Type B pancreatic cell (in vitro differentiated cells): ENCODE data around the gene IQCK. TPM values are rescaled to one million over a fixed set of nuclear protein-coding genes. Genes with fewer than 3 reads are reported as not detected.

ENCODE experiments used
- DNase-seq: peaks from one replicate; pipeline ENCODE4 v3.0.0; 2021; ENCODE audit warnings: mixed read lengths; ENCODE audit not compliant: unreplicated experiment; ENCODE audit errors: extremely low spot score
- H3K27ac Mint-ChIP-seq: 2 replicates; pipeline ENCODE4 v1.8.0; 2021; ENCODE audit warnings: mild to moderate bottlenecking, mixed read lengths
- H3K27me3 Mint-ChIP-seq: 2 replicates; pipeline ENCODE4 v1.8.0; 2021; ENCODE audit warnings: mixed read lengths
- H3K36me3 Mint-ChIP-seq: 2 replicates; pipeline ENCODE4 v1.8.0; 2021; ENCODE audit warnings: mixed read lengths
- H3K4me1 Mint-ChIP-seq: one replicate; pipeline ENCODE4 v1.8.0; 2021; ENCODE audit warnings: mixed read lengths; ENCODE audit not compliant: unreplicated experiment
- H3K4me3 Mint-ChIP-seq: 2 replicates; pipeline ENCODE4 v1.8.0; 2021; ENCODE audit warnings: mild to moderate bottlenecking, mixed read lengths
- H3K9me3 Mint-ChIP-seq: 2 replicates; pipeline ENCODE4 v1.8.0; 2021; ENCODE audit warnings: mixed read lengths
- CTCF ChIP-seq: fragments of 200-600 bp; sonication (generic); conservative IDR thresholded peaks from 2 replicates; pipeline ENCODE4 v1.5.0; 2021; ENCODE audit warnings: antibody characterized with exemption, mild to moderate bottlenecking
- total RNA-seq: library from RNA; stranded (reverse); gene quantifications from 2 replicates; pipeline ENCODE4 v1.2.1, GENCODE V29; 2021; ENCODE audit warnings: low replicate concordance

IQCK gene
- total RNA-seq, 1 donor from 2014 or later: 23.0 TPM

DNA sequence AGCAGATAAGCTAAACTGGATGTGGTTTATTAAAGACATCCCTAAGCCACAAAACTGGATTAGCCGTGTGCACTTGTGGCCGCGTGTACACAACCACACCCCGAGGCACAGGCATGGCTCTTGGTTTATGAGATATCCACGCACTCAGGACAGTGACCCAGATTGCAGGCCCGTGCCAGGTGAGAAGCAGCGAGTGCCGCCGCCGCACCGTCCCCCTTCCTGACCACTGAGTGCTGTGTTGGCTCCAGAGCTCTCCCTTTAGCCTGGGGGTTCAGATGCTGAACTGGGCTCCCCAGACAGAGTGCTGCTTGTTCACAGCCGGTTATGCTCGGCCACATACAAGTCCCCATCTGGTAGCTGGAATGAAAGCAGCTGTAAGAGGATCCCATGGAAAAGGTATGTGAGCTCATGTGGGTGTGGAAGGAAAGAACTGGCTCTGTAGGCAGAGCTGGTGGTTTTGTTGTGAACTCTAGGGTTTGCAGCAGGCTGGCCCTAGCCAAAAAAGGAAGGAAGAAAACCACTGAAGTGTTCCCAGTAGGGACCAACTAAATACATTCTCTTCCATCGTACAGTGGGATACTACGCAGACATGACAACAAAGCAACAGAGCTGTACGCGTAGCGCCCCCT is 29.6 kb upstream of the IQCK start:
- Mint-ChIP-seq H3K27me3 (no peaks in the 10 kb centered on the region), H3K4me3 (no peak overlapping the region), H3K27ac (peak overlapping the region; percentile 55), H3K36me3 (peaks cover 34% of the 10 kb centered on the region), H3K4me1 (peaks cover 8% of the 10 kb centered on the region), H3K9me3 (no peaks in the 10 kb centered on the region)
- no peak for TF ChIP-seq CTCF
- DNase-seq: no peak

DNA sequence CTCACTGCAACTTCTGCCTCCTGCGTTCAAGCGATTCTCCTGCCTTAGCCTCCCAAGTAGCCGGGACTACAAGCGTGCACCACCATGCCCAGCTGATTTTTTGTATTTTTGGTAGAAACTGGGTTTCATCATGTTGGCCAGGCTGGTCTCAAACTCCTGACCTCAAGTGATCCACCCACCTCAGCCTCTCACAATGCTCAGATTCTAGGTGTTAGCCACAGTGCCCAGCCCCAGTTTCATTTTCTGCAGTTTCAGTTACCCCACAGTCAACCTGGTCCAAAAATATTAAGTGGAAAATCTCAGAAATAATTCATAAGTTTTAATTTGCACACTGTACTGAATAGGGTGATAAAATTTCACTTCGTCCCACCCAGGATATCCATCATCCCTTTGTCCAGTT is 28.7 kb upstream of the IQCK start:
- no peak overlapping the region for H3K27ac Mint-ChIP-seq
- peaks cover 34% of the 10 kb centered on the region for H3K36me3 Mint-ChIP-seq
- no peaks in the 10 kb centered on the region for H3K9me3 Mint-ChIP-seq
- no peak for TF ChIP-seq CTCF
- no peaks in the 10 kb centered on the region for H3K27me3 Mint-ChIP-seq
- peaks cover 8% of the 10 kb centered on the region for H3K4me1 Mint-ChIP-seq
- DNase-seq: no peak
- no peak overlapping the region for H3K4me3 Mint-ChIP-seq

DNA sequence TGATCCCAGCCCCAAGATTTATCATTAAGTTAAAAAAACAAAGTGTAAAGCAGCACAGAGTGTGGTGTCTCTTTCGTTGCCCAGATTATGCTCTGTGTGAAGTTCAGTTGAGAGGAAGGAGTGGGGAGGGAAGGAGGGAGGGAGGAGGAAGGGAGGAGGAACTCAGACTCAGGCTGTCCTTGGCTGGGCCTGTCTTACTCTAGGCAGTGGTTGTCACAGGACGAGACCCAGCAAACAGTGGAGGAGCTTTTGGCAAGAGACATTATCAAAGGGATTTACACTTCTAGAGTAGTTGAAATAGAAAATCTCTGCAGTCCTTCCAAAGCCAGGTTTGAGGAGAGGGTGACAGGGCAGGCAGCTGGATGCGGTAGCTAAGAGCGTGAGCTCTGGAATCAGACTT is 27.9 kb upstream of the IQCK start:
- no peaks in the 10 kb centered on the region for H3K9me3 Mint-ChIP-seq
- H3K36me3 Mint-ChIP-seq: peaks cover 31% of the 10 kb centered on the region
- no peak for TF ChIP-seq CTCF
- no peak overlapping the region for H3K27ac Mint-ChIP-seq
- DNase-seq: no peak
- H3K4me3 Mint-ChIP-seq: no peak overlapping the region
- H3K27me3 Mint-ChIP-seq: no peaks in the 10 kb centered on the region
- H3K4me1 Mint-ChIP-seq: peaks cover 8% of the 10 kb centered on the region

DNA sequence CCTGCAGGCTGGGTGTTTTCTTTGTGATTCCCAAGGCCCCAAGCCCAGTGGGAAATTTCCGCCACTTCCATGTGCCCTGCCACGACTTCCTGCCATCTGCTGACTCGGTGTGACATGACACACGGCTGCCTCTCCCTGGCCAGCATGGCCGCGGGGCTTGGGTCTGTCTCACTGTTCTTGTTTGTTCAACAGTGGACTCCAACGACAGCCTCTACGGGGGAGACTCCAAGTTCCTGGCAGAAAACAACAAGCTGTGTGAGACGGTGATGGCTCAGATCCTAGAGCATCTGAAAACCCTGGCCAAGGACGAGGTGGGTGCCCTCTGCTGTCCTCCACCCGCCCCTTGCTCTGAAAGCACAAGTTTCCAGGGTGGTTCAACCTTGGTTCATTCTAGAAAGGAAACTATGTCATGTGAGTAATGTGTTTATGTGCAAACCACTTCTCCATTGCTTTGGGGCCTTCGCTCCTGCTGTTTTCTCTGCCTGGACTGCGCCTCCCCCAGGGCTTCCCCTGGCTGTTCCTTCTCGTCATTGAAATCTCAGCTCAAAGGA is 26.8 kb upstream of the IQCK start:
- no peak for TF ChIP-seq CTCF
- Mint-ChIP-seq H3K36me3 (peaks cover 22% of the 10 kb centered on the region), H3K4me1 (peaks cover 9% of the 10 kb centered on the region), H3K9me3 (no peaks in the 10 kb centered on the region), H3K27me3 (no peaks in the 10 kb centered on the region), H3K4me3 (no peak overlapping the region), H3K27ac (no peak overlapping the region)
- no peak for DNase-seq

DNA sequence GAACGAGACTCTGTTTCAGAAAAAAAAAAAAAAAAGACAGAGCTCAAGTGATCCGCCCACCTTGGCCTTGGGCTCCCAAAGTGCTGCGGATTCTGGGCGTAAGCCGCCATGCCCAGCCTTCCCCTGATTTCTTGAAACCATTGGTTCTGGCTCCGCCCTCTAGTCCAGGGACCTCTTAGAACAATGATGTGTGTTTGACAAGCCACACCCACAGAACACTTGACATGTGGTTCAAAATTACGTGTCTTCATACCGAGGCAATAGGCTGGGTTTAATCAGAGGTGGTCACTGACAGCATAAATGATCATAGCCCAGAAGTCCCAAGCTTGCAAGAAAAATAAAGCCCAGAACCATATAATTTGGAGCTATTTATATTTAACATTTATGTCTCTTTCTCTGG is 23.1 kb upstream of the IQCK start:
- Mint-ChIP-seq H3K36me3 (peaks cover 18% of the 10 kb centered on the region), H3K4me3 (no peak overlapping the region), H3K27me3 (no peaks in the 10 kb centered on the region), H3K9me3 (no peaks in the 10 kb centered on the region), H3K4me1 (peaks cover 6% of the 10 kb centered on the region), H3K27ac (no peak overlapping the region)
- no peak for TF ChIP-seq CTCF
- DNase-seq: no peak
